ENCODE results near the gene RASSF4. TPM values are rescaled to one million over a fixed set of nuclear protein-coding genes. Genes with fewer than 3 reads are reported as not detected.

The RASSF4 gene
- total and polyA plus RNA-seq, 9 of the 15 experiments (the other 6 are each of a cell fraction or from before 2014, with no cell fraction given), result 0.01 to 0.62 (median 0.11) TPM; not detected in 3

- TF ChIP-seq REST (IDR thresholded peaks at IDR 0.05; ENCODE audit: borderline replicate concordance), result peak; percentile 94
- TF ChIP-seq REST (CRISPR knock-in tag; IDR thresholded peaks at IDR 0.05; ENCODE audit: low read depth), result no peak
- 0 out of 2 replicates have a peak, but pooled peaks have one; percentile 48 for TF ChIP-seq ZHX1 (conservative IDR thresholded peaks at IDR 0.05; ENCODE audit: low read length)
- peak; percentile 96 to 97 (median 97) for TF ChIP-seq CTCF (IDR thresholded peaks at IDR 0.05 in 2 of 3, conservative IDR thresholded peaks at IDR 0.05 in 1 of 3; ENCODE audit: insufficient read depth in 2 of 3, low read depth in 1 of 3, low read length in 3 of 3)
- peak; percentile 58; the same call in 1 of the 2 replicates for TF ChIP-seq TFAP4 (CRISPR knock-in tag; IDR thresholded peaks at IDR 0.05; ENCODE audit: borderline replicate concordance)
- peak; percentile 87; the same call in 1 of the 2 replicates for TF ChIP-seq STAG1 (CRISPR knock-in tag; IDR thresholded peaks at IDR 0.05; ENCODE audit: borderline replicate concordance)
- peak; percentile 50; the same call in 1 of the 2 replicates for TF ChIP-seq RB1 (IDR thresholded peaks at IDR 0.05; ENCODE audit: low read depth)
- no peak for TF ChIP-seq CREB3L1 (IDR thresholded peaks at IDR 0.05; ENCODE audit: borderline replicate concordance, low read depth)
- peak in 1 of 2 experiments; percentile 51; a peak in 2 of 4 replicates for TF ChIP-seq MAZ (CRISPR knock-in tag; conservative IDR thresholded peaks at IDR 0.05 in 1 of 2, IDR thresholded peaks at IDR 0.05 in 1 of 2)
Measured at GRCh38 chr10:44932517-44933450, 26.8 kb upstream of the RASSF4 start (continued).
